Prostate gland (tissue), 2 donors: ENCODE measurements around the gene PTPRD.
A peak's percentile ranks its signal among the peaks of the same experiment; 100 is the strongest.

ENCODE experiments used
- CTCF ChIP-seq, 4 experiments: fragments of 200-600 bp in 2 of 4; fragments of 450-650 bp in 2 of 4; sonication (generic) in 2 of 4; IDR thresholded peaks; 1 replicate in 3 of 4; 2 replicates in 1 of 4; pipeline ENCODE4 v1.5.1; 2016 to 2019; ENCODE audit warnings: antibody characterized with exemption in 4 of 4, mild to moderate bottlenecking in 2 of 4, moderate library complexity in 2 of 4
- POLR2A ChIP-seq: fragments of 450-650 bp; IDR thresholded peaks from one replicate; pipeline ENCODE4 v1.6.1; 2016; ENCODE audit warnings: antibody characterized with exemption, mild to moderate bottlenecking

- TF ChIP-seq CTCF (IDR thresholded peaks at IDR 0.05) (peak in 1 of 4 experiments; percentile 11), POLR2A (no peak)
These were observed 2126.7 kb downstream of the PTPRD start for GRCh38 chr9:8486095-8486494.
